Breast epithelium (tissue), 3 donors: ENCODE measurements around the gene RBP3.

ENCODE experiments used
- CTCF ChIP-seq, 3 donors: fragments of 450-650 bp; IDR thresholded peaks; one replicate each; pipeline ENCODE4 v1.5.1; 2016 to 2017; ENCODE audit warnings: antibody characterized with exemption in 3 of 3, mild to moderate bottlenecking in 3 of 3, moderate library complexity in 3 of 3
- POLR2A ChIP-seq: fragments of 450-650 bp; IDR thresholded peaks from one replicate; pipeline ENCODE4 v1.6.1; 2016; ENCODE audit warnings: antibody characterized with exemption, mild to moderate bottlenecking, moderate library complexity

GRCh38 chr10:47364911-47365310 is 16.7 kb downstream of the RBP3 start:
- TF ChIP-seq CTCF (IDR thresholded peaks at IDR 0.05) (no peak), POLR2A (no peak)
